GM21390 (cell line): ENCODE data around the gene SLC16A13.
"Not testable (repeated sequence)": the region's sequence is repeated elsewhere in the genome, so short reads cannot be mapped to it uniquely, and the experiment has no call there.

ENCODE experiments used
- ATAC-seq: cut with Tn5 transposase; IDR thresholded peaks from one replicate; pipeline ENCODE4 v1.9.1; 2021; ENCODE audit not compliant: unreplicated experiment

Gene SLC16A13

DNA sequence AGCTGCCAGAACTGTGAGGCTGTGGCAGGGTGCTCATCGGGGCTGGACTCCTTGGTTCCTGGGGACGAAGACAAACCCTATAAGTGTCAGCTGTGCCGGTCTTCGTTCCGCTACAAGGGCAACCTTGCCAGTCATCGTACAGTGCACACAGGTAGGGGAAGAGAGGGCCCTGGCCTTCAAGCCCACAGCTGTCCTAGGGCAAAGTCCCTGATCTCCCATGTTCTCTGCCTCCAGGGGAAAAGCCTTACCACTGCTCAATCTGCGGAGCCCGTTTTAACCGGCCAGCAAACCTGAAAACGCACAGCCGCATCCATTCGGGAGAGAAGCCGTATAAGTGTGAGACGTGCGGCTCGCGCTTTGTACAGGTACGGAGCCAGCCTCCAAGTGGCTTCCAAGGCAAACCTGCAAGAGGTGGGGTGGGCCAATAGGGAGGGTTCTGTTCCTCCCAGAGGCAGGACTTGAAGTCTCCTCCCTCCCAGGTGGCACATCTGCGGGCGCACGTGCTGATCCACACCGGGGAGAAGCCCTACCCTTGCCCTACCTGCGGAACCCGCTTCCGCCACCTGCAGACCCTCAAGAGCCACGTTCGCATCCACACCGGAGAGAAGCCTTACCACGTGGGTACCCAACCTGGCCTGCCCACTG is 9.2 kb upstream of the SLC16A13 start:
- no peak for ATAC-seq

DNA sequence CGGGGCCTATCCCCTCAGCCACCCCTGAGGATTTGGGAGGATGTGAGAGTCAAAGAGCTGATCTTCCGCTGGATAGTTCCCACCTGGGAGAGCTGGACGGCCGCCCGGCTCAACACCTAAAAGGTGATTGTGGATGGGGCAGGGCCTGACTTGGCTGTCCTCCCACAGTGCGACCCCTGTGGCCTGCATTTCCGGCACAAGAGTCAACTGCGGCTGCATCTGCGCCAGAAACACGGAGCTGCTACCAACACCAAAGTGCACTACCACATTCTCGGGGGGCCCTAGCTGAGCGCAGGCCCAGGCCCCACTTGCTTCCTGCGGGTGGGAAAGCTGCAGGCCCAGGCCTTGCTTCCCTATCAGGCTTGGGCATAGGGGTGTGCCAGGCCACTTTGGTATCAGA is 8.5 kb upstream of the SLC16A13 start:
- ATAC-seq, result no peak

DNA sequence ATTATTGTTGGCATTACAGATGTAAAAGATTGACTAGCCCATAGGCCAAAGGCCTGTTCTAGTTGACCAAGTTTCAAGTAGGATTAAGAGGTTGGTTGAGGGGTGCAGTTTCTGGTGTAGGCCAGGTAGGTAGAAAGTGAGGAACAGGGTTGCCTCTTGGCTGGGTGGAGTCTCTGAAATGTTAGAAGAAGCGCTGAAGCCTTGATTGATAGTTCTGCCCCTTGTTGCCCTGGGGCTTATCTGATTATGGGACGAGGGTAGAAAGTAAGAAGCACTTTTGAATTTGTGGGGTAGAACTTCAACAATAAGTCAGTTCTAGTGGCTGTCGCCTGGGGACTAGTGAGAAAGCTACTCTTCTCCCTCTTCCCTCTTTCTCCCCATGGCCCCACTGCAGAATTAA is 6.7 kb upstream of the SLC16A13 start:
- no peak for ATAC-seq

DNA sequence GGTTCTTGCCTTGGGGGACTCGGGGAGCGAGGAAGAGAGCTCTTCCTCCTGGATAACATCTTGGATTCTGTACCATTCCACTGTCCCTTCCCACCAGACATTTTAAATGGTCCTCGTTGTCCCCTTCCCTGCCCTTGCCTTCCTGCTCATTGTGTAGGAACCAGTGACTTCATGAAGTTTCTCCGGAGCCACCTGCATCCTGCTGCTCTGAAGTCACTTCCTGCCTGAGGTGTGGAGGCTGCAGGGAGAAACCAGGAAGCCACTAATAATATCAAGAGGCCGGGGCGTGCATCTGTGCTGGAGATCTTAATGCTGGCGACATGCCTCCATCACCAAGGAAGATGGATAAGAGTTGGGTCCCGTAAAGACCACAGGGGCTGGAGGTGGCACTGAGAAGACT is 6.2 kb upstream of the SLC16A13 start:
- no peak for ATAC-seq

DNA sequence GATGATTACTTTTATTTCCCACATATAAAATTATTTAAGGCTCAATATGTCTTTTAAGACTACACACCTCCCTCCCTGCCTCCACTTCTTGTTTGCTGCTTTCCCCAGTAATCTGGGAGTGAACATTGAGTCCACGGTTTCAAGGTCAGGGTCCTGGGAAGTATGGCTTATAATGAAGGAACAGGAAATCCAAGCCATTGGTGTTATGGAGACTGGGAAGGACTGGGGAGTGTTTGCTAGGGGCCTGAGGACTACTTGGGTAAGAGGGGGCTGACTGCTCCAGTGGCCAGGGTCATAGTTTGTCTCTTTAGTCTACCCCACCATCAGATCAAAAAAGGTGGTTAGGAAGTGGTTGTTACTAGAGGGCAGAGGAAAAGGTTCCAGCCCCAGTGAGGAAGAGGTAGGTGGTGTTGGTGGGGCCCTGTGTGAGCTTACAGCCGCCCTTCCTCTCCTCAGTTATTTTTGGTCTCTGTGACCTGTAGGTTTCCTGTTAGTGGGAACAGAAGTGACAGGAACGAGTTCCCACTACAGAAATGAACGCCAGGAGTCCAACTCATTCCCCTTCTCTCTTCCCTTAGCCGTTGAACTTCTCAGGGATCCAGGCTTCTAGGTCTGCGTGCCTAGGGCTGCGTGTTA is 742 bp upstream of the SLC16A13 start:
- no peak for ATAC-seq

DNA sequence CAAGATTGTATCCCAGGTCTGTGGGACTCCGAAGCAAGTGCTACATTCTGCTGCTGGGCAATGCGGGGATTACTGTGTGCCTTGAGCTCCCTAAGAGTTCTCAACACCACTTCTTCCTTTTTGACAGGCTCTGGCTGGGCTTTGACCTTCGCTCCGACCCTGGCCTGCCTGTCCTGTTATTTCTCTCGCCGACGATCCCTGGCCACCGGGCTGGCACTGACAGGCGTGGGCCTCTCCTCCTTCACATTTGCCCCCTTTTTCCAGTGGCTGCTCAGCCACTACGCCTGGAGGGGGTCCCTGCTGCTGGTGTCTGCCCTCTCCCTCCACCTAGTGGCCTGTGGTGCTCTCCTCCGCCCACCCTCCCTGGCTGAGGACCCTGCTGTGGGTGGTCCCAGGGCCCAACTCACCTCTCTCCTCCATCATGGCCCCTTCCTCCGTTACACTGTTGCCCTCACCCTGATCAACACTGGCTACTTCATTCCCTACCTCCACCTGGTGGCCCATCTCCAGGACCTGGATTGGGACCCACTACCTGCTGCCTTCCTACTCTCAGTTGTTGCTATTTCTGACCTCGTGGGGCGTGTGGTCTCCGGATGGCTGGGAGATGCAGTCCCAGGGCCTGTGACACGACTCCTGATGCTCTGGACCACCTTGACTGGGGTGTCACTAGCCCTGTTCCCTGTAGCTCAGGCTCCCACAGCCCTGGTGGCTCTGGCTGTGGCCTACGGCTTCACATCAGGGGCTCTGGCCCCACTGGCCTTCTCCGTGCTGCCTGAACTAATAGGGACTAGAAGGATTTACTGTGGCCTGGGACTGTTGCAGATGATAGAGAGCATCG is 2.4 kb downstream of the SLC16A13 start:
- ATAC-seq, result no peak

DNA sequence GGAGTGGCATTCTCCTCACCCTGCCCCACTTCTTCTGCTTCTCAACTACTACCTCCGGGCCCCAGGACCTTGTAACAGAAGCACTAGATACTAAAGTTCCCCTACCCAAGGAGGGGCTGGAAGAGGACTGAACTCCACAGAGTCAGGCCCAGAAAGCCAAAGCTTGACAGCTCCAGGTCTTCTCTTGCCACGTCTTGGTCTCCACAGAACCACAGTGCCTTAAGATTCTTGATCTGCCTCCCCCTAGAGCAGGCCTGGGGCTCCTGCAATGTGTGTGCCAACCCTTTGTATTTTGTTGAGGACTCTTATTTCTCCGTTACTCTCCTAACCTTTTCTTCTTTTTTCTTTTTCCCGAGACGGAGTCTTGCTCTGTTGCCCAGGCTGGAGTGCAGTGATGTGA is 4.0 kb downstream of the SLC16A13 start:
- ATAC-seq, result no peak

DNA sequence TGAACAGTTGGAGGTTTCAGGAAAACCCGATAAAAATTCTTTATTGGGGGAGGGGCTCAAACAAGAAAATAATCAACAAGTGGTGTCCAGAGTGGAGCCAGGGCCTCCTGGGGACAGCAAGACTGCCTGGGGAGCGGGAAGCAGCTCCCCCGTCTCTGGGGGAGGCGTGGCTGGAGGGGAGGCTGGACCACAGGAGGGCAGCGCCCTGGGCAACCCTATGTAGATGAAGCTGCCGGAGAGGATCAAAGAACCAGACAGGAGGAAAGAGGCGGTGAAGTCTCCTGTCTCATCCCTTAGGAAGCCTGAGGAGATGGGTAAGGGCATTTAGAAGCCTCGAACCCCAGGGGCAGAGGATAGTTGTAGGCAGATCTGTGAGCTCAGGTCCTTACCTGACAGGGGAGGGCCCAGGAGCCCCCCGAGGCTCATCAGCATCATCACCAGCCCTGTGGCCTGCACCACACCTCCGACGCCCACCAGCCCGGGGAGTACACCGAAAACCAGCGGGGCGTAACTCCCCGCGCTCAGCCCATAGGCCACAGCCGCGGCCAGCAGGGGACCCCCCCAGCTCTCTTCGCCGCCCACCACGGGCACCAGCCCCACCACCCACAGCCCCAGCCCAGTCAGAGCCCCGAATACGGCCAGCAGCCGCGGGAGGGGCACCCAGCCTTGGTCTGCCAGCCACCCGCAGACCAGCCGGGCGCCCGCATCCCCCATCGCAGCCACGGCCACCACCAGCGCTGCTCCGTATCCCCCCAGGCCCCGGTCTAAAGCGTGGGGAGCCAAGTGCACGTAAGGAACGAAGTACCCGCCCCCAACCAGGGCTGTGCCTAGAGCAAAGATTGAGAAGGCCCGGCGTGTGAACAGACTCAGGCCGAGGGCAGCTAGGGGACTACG is 6.0 kb downstream of the SLC16A13 start:
- ATAC-seq, result no peak

DNA sequence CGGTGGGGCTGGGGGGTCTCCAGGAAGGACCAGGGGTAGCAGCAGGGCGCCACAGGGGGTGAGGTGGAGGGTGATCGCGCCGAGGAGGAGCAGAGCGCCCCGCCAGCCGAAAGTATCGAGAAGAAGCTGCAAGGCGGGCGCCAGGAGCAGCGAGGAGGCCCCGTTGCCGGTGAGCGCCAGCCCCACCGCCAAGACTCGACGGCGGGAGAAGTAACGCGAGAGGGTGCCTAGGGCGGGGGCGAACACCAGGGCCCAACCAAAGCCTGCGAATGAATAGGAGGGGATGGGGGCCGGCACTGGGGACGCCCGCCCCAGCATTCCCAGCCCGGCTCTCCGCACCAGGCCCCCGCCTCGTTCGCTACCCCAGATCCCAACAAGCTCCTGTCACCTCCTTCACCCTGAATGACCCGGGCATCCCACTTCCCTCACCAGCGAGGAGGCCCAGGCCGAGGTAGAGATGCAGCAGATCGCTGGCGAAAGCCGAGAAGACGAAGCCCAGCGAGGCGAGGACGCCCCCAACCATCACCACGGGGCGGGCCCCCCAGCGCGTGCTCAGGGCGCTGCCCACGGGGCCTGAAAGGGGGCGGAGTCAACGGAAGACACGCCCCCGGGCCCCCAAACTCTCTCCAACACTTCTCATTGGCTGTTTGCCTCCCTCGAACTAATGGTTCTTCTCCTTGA is 6.8 kb downstream of the SLC16A13 start:
- no peak for ATAC-seq

DNA sequence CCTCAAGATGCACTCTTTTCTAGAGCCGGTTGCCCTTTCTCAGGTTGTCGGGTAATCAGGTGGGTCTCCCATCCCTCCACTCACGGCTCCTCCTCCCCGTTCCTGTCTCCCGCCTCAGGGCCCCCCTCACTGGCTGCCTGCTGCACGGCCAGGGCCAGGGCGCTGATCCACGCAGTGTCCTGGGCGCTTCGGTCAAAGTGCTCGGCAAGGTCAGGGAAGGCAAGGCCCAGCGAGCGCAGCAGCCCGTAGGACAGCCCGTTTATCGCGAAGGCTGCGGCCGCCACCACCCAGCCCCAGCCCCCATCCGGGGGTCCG is 7.3 kb downstream of the SLC16A13 start:
- no peak for ATAC-seq

DNA sequence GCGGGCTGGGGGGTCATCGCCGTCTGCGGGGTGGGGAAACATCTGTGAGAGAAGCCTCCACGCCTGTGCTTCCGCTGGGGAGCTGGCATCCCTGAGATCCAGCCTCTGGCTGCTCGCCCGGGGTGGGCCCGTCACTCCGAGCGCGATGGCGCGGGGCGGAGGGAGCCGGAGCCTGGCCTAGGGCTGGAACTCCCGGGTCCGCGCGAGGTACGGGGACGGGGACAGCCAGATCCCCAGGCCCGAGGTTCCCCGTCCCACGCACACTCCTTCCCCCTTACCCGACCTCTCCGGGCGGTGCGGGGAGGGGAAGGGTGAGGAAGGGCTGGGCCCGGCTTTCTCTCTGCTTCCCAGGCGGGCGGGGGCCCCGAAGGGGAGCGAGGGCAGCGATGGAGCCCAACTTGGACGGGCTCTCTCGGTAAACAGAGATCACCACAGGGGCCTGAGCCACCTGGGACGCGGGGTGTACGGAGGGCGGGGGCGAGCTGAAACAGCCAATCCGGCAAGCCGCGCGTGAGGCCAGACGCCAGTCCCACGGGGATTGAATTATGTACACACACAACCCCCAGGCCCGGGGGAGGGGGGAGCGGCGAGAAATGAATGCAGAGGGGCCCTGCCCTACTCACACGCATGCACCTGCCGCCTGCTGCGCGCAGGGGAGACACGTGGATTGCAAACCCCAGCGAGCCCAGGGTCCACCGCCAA is 7.8 kb downstream of the SLC16A13 start, which contains the start of gene SLC16A11:
Gene SLC16A11, minus strand, starts transcription at position 596 of the 702 bp plus-strand sequence. Its CDS starts 579 bp downstream, at position 17.
- no peak for ATAC-seq

DNA sequence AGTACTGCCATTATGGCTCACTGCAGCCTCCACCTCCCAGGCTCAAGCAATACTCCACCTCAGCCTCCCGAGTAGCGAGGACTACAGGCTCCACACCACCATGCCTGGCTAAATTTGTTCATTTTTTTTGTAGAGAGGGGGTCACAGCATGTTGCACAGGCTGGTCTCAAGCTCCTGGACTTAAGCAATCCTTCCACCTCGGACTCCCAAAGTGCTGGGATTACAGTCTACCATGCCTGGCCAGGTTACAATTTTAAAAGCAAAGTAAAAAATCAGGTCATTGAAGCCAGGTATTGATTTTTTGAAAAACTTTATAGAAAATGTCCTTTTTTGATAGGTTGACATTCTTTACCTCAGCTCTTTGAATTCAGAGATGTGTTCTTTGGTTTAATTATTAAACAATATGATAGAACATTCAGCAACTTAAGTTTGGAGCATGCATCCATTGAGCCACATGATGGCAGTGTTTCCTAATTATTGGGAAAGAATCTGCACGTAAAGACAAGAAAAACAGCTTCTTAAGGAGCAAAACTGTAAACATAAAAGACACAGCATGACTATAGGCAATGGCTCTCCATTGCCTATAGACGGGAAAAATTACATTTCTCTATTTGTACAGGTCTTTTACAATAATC is 9.8 kb downstream of the SLC16A13 start:
- ATAC-seq, result no peak

DNA sequence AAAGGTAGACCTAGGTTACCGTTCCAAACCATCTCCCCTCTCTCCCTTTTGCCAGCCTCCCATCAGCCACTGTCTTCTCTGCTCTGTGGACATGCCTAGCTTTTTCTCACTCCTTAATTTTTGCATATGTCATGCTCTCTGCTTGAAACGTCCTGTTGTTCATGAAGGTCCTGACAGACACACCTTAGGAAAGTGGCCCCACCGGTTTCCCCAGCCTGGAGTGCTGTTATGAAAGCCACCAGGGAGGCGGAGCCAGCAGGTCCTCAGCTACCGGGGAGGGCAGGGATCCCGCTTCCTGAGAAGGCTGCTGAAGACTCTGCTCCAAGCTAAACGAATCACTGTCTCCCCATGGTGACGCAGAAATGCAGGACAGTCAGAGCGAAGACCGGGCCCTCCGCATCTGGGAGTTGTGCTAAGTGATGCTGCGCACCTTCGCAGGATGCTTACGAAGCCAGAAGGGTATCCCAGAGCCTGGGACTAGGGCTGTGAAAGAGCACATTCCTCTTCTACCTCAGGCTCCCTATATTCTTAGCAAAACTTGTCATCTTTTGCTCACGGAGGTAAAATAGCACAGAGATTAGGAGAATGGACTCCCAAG is 10.4 kb downstream of the SLC16A13 start:
- no peak for ATAC-seq

DNA sequence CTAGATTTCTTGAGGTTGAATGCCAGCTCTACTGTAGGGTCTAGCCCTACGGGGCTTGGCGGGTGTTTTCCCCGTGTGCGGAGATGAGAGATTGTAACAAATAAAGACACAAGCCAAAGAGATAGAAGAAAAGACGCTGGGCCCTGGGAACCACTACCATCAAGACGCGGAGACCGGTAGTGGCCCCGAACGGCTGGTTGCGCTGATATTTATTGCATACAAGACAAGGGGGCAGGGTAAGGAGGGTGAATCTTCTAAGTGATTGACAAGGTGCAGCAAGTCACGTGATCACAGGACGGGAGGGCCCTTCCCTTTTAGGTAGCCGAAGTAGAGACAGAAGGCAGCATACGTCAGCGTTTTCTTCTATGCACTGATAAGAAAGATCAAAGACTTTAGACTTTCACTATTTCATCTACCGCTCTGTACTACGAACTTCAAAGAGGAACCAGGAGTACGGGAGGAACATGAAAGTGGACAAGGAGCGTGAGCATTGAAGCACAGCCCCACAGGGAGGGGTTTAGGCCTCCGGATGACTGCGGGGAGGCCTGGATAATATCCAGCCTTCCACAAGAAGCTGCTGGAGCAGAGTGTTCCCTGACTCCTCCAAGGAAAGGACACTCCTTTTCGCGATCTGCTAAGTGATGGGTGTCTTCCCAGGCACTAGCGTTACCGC is 11.0 kb downstream of the SLC16A13 start:
- not testable (repeated sequence) for ATAC-seq

DNA sequence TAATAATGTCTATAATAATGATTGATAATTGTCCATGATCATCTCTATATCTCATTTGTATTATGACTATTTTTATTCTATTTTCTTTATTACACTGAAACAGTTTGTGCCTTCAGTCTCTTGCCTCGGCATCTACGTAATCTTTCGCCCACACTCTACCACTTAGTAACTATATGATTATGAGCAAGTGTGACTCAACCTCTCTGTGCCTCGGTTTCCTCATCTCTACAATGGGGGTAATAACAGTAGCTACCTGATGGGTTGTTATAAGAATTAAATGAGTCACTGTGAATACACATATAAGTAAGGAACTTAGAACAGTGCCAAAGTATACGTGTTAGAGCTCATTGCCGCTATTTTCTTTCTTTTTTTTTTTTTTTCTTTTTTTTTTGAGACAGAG is 11.8 kb downstream of the SLC16A13 start:
- ATAC-seq, result no peak

DNA sequence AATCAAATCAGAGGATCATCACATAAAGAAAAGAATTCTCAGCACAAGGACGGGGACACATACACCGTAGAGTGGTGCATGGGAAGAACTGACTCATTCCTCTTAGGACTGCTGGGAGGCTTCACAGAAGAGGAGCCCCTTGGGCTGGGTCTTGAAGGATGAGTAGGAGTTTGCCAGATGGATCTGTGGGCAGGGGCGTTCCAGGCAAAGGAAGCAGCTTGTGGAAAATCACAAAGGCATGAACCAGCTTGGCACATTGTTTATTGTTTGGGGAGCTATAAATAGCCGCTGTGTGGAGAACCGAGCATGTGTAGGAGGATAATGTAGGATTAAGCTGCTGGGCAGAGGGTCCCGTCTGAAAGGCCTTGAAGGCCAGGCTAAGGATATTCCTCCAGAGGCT is 13.2 kb downstream of the SLC16A13 start:
- no peak for ATAC-seq

DNA sequence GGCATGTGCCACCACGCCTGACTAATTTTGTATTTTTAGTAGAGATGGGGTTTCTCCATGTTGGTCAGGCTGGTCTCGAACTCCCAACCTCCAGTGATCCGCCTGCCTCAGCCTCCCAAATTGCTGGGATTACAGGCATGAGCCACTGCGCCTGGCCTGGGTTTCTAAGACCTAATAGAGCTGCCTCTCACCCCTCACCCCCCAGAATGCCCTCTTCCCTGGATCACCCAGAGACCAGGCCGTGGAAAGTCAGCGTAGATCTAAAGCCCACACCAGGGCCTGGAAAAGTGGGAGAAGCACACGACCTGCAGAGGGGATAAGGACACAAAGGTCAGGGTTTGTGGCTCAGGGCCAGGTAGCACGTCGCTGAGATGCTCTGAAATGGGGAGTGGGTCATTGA is 14.8 kb downstream of the SLC16A13 start:
- not testable (repeated sequence) for ATAC-seq

DNA sequence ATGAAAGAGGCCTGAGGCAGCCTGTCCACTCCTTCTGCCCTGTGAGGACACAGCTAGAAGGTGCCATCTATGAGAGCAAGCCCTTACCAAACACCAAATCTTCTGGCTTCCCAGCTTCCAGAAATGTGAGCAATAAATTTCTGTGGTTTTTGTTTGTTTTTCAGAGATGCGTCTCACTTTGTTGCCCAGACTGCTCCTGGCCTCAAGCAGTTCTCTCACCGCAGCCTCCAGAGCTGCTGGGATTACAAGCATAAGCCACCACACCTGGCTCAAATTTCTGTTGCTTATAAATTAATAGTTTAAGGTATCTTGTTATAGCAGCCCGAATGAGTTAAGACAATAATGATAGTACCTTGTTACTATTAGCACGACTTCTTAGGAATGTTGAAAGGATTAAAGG is 20.6 kb downstream of the SLC16A13 start:
- no peak for ATAC-seq
